HG03064 (cell line): ENCODE results near the gene GNG4.
"Not testable (repeated sequence)": the region's sequence is repeated elsewhere in the genome, so short reads cannot be mapped to it uniquely, and the experiment has no call there.

ENCODE experiments used
- ATAC-seq: cut with Tn5 transposase; IDR thresholded peaks from one replicate; pipeline ENCODE4 v1.9.1; 2021; ENCODE audit warnings: low read depth; ENCODE audit not compliant: unreplicated experiment

GNG4 gene

DNA sequence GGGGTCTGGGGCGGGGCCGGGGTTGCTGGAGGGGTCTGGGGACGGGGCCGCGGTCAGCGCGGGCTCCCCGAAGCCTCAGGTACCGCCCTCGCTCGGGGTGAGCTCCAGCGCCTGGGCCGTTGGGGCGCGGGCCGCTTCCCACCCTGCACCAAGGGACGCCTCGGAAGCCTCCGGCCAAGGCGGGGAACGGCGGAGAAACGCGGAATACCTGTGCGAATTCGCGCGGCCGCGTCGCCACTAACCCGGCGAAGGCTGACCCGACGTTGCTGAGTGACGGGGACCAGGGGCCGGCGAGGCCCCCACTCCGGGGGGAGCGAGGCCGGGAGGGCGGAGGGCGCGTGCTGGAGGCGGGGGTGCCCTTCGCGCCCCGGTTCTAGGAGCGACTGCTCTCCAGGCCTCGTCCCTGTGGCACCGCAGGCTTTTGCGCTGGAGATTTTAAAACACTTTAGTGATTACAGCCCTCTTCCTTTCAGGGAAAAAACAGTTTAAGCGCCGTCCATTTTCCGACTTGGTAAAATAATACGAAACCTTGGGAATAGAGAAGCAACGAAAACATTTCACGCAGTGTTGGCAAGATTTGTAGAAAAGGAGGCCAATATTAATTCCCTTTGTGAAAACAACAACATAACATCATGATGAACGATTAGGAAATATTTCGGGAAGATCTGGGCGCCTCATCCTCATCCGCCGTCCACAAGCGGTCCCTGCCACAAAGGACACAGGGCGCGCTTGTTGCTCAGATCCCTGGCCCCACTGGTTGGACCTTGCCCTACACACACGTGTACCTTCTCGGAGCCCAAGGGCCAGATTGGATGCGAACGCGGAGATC is 971 bp upstream of the GNG4 start:
- ATAC-seq = no peak

GRCh38 chr1:235648954-235649367 is 623 bp downstream of the GNG4 start:
- peak; percentile 69 for ATAC-seq

- ATAC-seq = no peak
These were observed 1.1 kb downstream of the GNG4 start for GRCh38 chr1:235648407-235648907.

GRCh38 chr1:235647537-235647936 is 2.0 kb downstream of the GNG4 start:
- ATAC-seq = not testable (repeated sequence)

DNA sequence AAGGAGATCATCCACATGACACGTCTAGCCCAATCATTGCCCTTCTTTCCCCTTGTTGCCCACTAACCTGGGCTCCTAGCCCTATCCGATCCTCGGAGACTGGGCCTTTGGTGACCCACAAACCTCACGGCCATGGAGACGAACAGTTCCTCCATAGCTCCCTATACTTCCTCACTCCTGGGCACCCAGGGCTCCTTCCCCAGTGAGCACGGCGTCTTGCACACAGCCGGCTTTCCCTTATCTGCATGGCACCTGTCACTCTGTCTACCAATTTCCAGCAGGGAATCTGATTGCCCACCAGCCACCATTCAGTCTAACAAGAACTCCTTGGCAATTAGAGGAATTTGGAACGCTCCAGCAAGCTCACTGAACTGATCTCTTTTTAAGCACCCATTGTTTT is 3.1 kb downstream of the GNG4 start:
- no peak for ATAC-seq

GRCh38 chr1:235644693-235645305 is 4.8 kb downstream of the GNG4 start:
- no peak for ATAC-seq

DNA sequence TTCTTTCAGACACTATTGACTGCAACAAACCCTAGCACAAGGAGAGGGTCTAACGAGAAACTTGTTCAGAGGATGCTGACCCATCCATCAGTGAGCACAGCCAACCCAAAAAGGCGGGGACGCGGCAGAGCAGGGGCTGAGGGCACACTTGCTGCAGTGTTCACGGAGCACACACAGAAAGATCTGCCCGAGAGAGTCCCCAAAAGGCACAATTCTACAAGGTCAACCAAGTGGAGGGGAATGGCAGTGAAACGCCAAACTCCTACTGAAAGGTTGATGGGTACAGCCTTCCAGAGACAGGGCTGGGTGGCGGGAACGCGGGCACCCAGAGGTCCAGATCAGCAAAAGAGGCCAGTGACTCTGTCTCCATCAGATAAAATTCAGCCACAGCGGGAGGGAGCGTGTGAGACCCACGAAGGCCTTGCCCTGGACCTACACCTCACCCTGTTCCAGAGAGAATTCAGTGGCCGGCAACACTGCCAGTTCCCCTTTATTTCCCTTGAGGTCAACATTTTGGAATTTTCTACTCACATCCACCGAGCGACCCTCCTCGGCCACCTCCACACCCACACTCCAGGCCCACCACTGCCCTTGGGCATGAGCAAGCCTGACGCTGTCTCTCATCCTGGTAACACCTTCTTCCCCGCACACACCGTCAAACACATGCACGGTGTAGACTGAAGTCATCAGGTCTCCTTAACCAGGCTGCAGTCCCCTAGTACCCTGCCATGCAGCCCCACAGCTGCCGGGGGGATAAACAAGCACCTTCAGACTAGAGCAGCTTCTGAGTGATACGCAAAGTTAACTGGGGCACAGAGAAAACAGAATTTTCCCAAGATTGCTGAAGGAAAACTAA is 5.5 kb downstream of the GNG4 start:
- ATAC-seq = no peak

- no peak for ATAC-seq
These were observed 6.6 kb downstream of the GNG4 start for GRCh38 chr1:235642943-235643371.

GRCh38 chr1:235642011-235642942 is 7.3 kb downstream of the GNG4 start:
- ATAC-seq = peak; percentile 60

GRCh38 chr1:235640580-235640979 is 9.0 kb downstream of the GNG4 start:
- no peak for ATAC-seq

- ATAC-seq = no peak
These were observed 10.1 kb downstream of the GNG4 start for GRCh38 chr1:235639226-235640205.

DNA sequence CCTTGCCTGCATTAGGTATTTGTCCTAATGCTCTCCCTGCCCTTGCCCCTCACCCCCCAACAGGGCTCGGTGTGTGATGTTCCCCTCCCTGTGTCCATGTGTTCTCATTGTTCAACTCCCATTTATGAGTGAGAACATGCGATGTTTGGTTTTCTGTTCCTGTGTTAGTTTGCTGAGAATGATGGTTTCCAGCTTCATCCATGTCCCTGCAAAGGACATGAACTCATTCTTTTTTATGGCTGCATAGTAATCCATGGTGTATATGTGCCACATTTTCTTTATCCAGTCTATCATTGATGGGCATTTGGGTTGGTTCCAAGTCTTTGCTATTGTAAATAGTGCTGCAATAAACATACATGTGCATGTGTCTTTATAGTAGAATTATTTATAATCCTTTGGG is 11.0 kb downstream of the GNG4 start:
- not testable (repeated sequence) for ATAC-seq

- no peak for ATAC-seq
These were observed 11.6 kb downstream of the GNG4 start for GRCh38 chr1:235637756-235638534.

DNA sequence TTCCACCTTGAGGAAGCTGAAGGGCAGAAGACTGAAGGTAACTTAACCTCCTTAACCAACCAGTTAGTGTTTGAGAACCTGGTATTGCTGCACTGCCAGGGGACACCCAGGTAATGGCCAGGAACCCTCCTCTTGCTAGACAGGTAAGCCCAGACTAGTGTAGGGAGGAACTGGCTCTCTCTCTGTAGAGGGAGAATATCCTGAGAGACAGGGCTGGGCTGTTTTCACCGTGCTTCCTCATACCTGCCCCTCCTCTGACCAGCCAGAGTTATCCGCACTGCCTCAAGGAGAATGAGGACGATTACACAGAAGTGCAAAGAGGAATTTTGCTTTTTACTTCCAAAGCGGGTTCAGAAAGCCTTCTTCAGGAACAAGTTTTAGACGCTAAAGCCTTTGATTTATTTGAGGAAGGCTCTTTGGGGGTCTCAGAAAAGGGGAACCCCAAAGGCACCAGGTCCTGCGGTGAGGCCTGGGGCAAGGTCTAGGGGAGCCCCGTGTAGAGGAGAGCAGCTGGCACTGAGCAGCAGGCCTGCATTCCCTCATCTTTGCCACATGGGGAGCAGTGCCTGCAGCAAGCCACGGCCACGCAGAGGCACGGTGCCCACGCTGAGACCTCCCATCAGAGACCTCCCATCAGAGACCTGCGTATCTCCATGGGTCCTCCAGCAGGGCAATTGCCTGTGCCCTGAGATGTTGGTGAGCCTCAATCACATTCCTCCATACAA is 13.5 kb downstream of the GNG4 start:
- no peak for ATAC-seq

GRCh38 chr1:235632506-235633401 is 16.8 kb downstream of the GNG4 start:
- ATAC-seq = no peak

- ATAC-seq = no peak
These were observed 17.8 kb downstream of the GNG4 start for GRCh38 chr1:235631816-235632215.
